ENCODE data around the gene SNAI3. TPM values are rescaled to one million over a fixed set of nuclear protein-coding genes. Genes with fewer than 3 reads are reported as not detected.

SNAI3 gene
- total RNA-seq, 1 experiment from 2014 or later, result 9.1 TPM

DNA sequence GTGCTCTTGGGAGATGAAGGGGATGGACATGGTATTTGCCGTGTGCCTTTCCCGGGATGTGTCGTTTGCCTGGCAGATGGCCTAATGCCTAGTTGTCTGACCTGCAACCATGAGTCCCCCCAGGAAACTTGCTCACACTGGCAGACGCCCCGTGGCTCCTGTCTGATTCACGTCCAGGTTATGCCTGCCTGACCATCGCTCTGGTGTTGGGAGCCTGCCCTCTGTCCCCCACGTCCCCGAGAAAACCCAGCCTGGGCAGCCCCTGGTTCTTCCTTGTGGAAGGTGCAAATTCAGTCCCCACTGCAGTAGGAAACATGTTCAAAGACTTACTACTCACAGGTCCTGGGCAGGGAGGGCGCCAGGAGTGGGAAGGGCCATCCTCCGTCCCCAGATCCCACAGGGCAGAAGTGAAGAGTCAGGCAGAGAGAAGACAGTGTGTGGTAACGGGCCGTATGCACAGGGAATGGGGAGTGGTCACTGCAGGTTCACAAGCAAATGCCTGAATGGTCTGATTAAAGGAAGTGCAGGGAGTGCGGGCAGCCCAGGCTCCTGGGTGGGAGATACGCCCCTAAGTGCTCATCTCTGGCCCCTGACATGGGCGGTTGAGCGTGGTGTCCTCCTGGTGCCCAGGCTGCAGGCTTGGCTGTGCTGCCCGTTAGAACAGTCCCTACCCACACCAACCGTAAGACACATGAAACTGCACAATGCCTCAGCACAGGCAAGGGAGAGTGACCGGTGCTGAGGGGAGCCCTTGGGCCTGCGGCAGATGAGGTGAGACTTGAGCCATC lies 4.2 kb upstream of the SNAI3 start (continued):
- TF ChIP-seq, protein P1, sequence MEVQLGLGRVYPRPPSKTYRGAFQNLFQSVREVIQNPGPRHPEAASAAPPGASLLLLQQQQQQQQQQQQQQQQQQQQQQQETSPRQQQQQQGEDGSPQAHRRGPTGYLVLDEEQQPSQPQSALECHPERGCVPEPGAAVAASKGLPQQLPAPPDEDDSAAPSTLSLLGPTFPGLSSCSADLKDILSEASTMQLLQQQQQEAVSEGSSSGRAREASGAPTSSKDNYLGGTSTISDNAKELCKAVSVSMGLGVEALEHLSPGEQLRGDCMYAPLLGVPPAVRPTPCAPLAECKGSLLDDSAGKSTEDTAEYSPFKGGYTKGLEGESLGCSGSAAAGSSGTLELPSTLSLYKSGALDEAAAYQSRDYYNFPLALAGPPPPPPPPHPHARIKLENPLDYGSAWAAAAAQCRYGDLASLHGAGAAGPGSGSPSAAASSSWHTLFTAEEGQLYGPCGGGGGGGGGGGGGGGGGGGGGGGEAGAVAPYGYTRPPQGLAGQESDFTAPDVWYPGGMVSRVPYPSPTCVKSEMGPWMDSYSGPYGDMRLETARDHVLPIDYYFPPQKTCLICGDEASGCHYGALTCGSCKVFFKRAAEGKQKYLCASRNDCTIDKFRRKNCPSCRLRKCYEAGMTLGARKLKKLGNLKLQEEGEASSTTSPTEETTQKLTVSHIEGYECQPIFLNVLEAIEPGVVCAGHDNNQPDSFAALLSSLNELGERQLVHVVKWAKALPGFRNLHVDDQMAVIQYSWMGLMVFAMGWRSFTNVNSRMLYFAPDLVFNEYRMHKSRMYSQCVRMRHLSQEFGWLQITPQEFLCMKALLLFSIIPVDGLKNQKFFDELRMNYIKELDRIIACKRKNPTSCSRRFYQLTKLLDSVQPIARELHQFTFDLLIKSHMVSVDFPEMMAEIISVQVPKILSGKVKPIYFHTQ (CRISPR knock-in tag; IDR thresholded peaks at IDR 0.05), result no peak
- TF ChIP-seq, protein P2, sequence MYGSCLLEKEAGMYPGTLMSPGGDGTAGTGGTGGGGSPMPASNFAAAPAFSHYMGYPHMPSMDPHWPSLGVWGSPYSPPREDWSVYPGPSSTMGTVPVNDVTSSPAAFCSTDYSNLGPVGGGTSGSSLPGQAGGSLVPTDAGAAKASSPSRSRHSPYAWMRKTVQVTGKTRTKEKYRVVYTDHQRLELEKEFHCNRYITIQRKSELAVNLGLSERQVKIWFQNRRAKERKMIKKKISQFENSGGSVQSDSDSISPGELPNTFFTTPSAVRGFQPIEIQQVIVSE (CRISPR knock-in tag; IDR thresholded peaks at IDR 0.05; ENCODE audit: borderline replicate concordance), result no peak
- no peak for TF ChIP-seq NR2C2 (CRISPR knock-in tag; IDR thresholded peaks at IDR 0.05)

DNA sequence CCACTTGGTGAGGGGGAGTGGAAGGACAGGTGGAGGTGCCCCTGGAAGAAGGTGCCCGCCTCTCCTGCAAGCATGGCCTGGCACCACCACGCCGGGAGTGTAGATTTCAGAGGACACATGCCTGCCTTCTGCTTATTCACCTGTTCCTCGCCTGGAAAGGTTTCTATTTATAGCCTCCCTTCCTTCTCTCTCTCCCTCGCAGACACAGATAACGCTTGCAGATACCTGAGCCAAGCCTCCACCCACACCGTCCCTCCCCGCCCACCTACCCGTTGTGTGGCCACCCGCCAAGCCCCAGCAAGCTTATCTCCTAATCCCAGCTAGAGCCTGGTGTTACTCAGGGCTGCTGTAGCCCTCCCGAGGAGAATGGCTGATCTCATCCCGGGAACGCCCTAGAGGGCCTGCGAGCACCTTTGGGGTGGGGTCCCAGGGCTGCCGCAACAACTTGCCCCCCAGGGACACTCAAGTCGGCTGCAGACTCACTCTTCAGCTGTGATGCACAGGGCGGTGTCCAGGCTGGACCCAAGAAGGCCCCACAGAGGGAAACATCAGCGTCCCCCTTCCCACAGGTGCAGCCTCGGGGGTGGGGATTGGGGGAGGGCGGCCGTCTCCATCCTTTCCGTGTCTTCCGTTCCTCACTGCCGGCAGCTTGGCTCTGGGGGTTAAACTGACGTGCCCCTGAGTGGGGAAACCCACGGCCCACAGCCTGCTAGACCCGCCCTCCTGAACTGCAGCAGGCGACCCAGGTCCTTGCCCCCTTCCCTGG lies 1.9 kb upstream of the SNAI3 start:
- H3K4me1 Mint-ChIP-seq, result peaks cover 15% of the 10 kb centered on the region
- POLR2A ChIA-PET, result interaction anchor here (0.6 kb wide), 1 partner anchor 137 kb away, joined by 3 read pairs; no protein-coding TSS in a partner anchor
- H3K4me3 Mint-ChIP-seq, result peak overlapping the region; percentile 16; the same call in 1 of the 2 replicates
- CTCF ChIA-PET, result interaction anchor here (0.8 to 5.8 kb wide), 6 partner anchors 10 to 82 kb away, joined by 3 to 111 read pairs (median 7); no protein-coding TSS in a partner anchor
- TF ChIP-seq ZNF423 (CRISPR knock-in tag; IDR thresholded peaks at IDR 0.05), result peak; percentile 86
- TF ChIP-seq, protein P3, sequence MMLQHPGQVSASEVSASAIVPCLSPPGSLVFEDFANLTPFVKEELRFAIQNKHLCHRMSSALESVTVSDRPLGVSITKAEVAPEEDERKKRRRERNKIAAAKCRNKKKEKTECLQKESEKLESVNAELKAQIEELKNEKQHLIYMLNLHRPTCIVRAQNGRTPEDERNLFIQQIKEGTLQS (CRISPR knock-in tag; conservative IDR thresholded peaks at IDR 0.05), result no peak
- no peak for DNase-seq (ENCODE audit: low spot score)
- H3K9me3 Mint-ChIP-seq, result no peaks in the 10 kb centered on the region
- no peaks in the 10 kb centered on the region for H3K36me3 Mint-ChIP-seq
- H3K27ac Mint-ChIP-seq, result no peak overlapping the region
- ATAC-seq, result no peak
- H3K27me3 Mint-ChIP-seq (ENCODE audit: low read depth), result peaks cover 28% of the 10 kb centered on the region

DNA sequence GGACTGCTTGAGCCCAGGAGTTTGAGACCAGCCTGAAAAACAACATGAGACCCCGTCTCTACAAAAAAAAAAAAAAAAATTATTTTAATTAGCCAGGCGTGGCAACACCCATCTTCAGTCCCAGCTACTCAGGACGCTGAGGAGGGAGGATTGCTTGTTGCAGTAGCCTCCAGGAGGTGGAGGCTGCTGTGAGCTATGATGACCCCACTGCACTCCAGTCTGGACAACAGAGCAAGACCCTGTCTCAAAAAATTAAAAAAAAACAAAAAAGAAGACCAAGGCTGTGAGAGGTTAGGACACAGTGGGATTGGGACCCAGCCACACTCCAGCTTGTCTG lies 1.3 kb upstream of the SNAI3 start:
- no peak overlapping the region for H3K27ac Mint-ChIP-seq
- no peaks in the 10 kb centered on the region for H3K36me3 Mint-ChIP-seq
- TF ChIP-seq ZNF121 (CRISPR knock-in tag; IDR thresholded peaks at IDR 0.05), result peak; percentile 7; the same call in 1 of the 2 replicates
- TF ChIP-seq, protein P4, sequence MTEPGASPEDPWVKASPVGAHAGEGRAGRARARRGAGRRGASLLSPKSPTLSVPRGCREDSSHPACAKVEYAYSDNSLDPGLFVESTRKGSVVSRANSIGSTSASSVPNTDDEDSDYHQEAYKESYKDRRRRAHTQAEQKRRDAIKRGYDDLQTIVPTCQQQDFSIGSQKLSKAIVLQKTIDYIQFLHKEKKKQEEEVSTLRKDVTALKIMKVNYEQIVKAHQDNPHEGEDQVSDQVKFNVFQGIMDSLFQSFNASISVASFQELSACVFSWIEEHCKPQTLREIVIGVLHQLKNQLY (CRISPR knock-in tag; IDR thresholded peaks at IDR 0.05), result no peak
- H3K4me1 Mint-ChIP-seq, result peaks cover 15% of the 10 kb centered on the region
- peaks cover 28% of the 10 kb centered on the region for H3K27me3 Mint-ChIP-seq (ENCODE audit: low read depth)
- no peak for DNase-seq (ENCODE audit: low spot score)
- H3K9me3 Mint-ChIP-seq, result no peaks in the 10 kb centered on the region
- ATAC-seq, result no peak
- no peak overlapping the region for H3K4me3 Mint-ChIP-seq
- POLR2A ChIA-PET, result no interaction called here
- CTCF ChIA-PET, result interaction anchor here (0.8 to 5.8 kb wide), 6 partner anchors 10 to 83 kb away, joined by 3 to 111 read pairs (median 7); no protein-coding TSS in a partner anchor

DNA sequence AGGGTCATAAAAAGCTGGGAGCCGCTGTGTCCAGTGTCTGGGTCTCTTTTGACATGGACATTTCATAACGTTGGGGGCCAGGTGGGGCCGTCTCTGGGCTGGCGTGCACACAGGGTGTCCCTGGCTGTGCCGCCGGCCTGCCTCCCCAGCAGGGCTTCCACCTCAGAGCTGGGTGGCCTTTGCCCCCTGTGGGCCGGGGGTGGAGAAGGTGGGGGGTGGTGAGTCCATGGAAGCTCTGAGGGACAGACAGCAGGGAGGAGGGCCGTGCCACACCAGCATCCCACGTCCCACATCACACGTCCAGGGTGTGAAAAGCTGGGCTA lies 908 bp upstream of the SNAI3 start:
- H3K4me1 Mint-ChIP-seq, result peaks cover 15% of the 10 kb centered on the region
- H3K9me3 Mint-ChIP-seq, result no peaks in the 10 kb centered on the region
- H3K36me3 Mint-ChIP-seq, result no peaks in the 10 kb centered on the region
- H3K4me3 Mint-ChIP-seq, result peak overlapping the region; percentile 58; the same call in 1 of the 2 replicates
- CTCF ChIA-PET, result interaction anchor here (0.8 to 5.8 kb wide), 7 partner anchors 11 to 83 kb away, joined by 3 to 111 read pairs (median 9); partner anchors contain the start of gene IL17C
- no peak overlapping the region for H3K27ac Mint-ChIP-seq
- ATAC-seq (no peak), DNase-seq (ENCODE audit: low spot score) (no peak)
- POLR2A ChIA-PET, result no interaction called here
- H3K27me3 Mint-ChIP-seq (ENCODE audit: low read depth), result peaks cover 28% of the 10 kb centered on the region
- TF ChIP-seq, protein P5, sequence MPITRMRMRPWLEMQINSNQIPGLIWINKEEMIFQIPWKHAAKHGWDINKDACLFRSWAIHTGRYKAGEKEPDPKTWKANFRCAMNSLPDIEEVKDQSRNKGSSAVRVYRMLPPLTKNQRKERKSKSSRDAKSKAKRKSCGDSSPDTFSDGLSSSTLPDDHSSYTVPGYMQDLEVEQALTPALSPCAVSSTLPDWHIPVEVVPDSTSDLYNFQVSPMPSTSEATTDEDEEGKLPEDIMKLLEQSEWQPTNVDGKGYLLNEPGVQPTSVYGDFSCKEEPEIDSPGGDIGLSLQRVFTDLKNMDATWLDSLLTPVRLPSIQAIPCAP (CRISPR knock-in tag; IDR thresholded peaks at IDR 0.05), result no peak
- TF ChIP-seq HMGA2 (CRISPR knock-in tag; IDR thresholded peaks at IDR 0.05) (no peak), JUN (CRISPR knock-in tag; IDR thresholded peaks at IDR 0.05) (no peak), NFE2L1 (CRISPR knock-in tag; IDR thresholded peaks at IDR 0.05) (no peak), GTF2I (CRISPR knock-in tag; conservative IDR thresholded peaks at IDR 0.05) (no peak), ZBTB21 (CRISPR knock-in tag; IDR thresholded peaks at IDR 0.05; ENCODE audit: borderline replicate concordance) (no peak), PRRX2 (CRISPR knock-in tag; IDR thresholded peaks at IDR 0.05) (no peak), MXD4 (CRISPR knock-in tag; IDR thresholded peaks at IDR 0.05; ENCODE audit: borderline replicate concordance) (no peak)
- TF ChIP-seq, protein P6, sequence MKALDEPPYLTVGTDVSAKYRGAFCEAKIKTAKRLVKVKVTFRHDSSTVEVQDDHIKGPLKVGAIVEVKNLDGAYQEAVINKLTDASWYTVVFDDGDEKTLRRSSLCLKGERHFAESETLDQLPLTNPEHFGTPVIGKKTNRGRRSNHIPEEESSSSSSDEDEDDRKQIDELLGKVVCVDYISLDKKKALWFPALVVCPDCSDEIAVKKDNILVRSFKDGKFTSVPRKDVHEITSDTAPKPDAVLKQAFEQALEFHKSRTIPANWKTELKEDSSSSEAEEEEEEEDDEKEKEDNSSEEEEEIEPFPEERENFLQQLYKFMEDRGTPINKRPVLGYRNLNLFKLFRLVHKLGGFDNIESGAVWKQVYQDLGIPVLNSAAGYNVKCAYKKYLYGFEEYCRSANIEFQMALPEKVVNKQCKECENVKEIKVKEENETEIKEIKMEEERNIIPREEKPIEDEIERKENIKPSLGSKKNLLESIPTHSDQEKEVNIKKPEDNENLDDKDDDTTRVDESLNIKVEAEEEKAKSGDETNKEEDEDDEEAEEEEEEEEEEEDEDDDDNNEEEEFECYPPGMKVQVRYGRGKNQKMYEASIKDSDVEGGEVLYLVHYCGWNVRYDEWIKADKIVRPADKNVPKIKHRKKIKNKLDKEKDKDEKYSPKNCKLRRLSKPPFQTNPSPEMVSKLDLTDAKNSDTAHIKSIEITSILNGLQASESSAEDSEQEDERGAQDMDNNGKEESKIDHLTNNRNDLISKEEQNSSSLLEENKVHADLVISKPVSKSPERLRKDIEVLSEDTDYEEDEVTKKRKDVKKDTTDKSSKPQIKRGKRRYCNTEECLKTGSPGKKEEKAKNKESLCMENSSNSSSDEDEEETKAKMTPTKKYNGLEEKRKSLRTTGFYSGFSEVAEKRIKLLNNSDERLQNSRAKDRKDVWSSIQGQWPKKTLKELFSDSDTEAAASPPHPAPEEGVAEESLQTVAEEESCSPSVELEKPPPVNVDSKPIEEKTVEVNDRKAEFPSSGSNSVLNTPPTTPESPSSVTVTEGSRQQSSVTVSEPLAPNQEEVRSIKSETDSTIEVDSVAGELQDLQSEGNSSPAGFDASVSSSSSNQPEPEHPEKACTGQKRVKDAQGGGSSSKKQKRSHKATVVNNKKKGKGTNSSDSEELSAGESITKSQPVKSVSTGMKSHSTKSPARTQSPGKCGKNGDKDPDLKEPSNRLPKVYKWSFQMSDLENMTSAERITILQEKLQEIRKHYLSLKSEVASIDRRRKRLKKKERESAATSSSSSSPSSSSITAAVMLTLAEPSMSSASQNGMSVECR (CRISPR knock-in tag; IDR thresholded peaks at IDR 0.05; ENCODE audit: borderline replicate concordance), result no peak
- TF ChIP-seq, protein P7, sequence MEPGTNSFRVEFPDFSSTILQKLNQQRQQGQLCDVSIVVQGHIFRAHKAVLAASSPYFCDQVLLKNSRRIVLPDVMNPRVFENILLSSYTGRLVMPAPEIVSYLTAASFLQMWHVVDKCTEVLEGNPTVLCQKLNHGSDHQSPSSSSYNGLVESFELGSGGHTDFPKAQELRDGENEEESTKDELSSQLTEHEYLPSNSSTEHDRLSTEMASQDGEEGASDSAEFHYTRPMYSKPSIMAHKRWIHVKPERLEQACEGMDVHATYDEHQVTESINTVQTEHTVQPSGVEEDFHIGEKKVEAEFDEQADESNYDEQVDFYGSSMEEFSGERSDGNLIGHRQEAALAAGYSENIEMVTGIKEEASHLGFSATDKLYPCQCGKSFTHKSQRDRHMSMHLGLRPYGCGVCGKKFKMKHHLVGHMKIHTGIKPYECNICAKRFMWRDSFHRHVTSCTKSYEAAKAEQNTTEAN (CRISPR knock-in tag; IDR thresholded peaks at IDR 0.05), result no peak
